B cell (primary cell): ENCODE measurements around the gene ARHGAP30. TPM values are rescaled to one million over a fixed set of nuclear protein-coding genes. Genes with fewer than 3 reads are reported as not detected.

ENCODE experiments used
- ATAC-seq: fragments of 200-7000 bp; cut with Tn5 transposase; one replicate; pipeline ENCODE4 v1.10.0; 2021; ENCODE audit warnings: low read depth, mild to moderate bottlenecking, moderate number of reproducible peaks, moderate library complexity
- CTCF ChIA-PET: fragments of 350-600 bp; sonication (Branson Sonifier 250); formaldehyde crosslinking; loops from one replicate; lab custom pipeline; 2021; ENCODE audit warnings: antibody characterized with exemption, inconsistent platforms; lab: Charles Lee
- POLR2A ChIA-PET: fragments of 350-600 bp; sonication (Branson Sonifier 250); formaldehyde crosslinking; loops from one replicate; lab custom pipeline; 2021; ENCODE audit warnings: antibody characterized with exemption; lab: Charles Lee
- DNase-seq: peaks from one replicate; pipeline ENCODE4 v3.0.0; 2013
- H2AFZ ChIP-seq: 2 replicates; pipeline ENCODE4 v1.6.1; 2012; ENCODE audit warnings: mild to moderate bottlenecking, low read depth, low read length; ENCODE audit not compliant: insufficient read depth, poor library complexity, severe bottlenecking
- H3K27ac ChIP-seq, 2 donors: 1 replicate in 1 of 2; 2 replicates in 1 of 2; pipeline ENCODE4 v1.5.1; 2012 to 2013; ENCODE audit warnings: low read length in 2 of 2, mild to moderate bottlenecking in 2 of 2, moderate library complexity in 1 of 2
- H3K27me3 ChIP-seq, 4 experiments: fragments of 200-600 bp in 1 of 4; sonication (generic) in 1 of 4; replicated peaks in 1 of 4; 1 replicate in 2 of 4; 2 replicates in 2 of 4; pipeline versions ENCODE4 v1.6.1 to v1.7.0; 2013 to 2016; ENCODE audit warnings: low read length in 3 of 4, mild to moderate bottlenecking in 2 of 4, mixed read lengths in 1 of 4, moderate library complexity in 1 of 4; ENCODE audit not compliant: insufficient read depth in 4 of 4, control insufficient read depth in 3 of 4; ENCODE audit errors: control extremely low read depth in 1 of 4
- H3K36me3 ChIP-seq, 2 experiments: replicated peaks in 1 of 2; 1 replicate in 1 of 2; 2 replicates in 1 of 2; pipeline versions ENCODE4 v1.6.1 to v1.7.1; 2013; ENCODE audit warnings: low read length in 1 of 2; ENCODE audit not compliant: insufficient read depth in 2 of 2, control insufficient read depth in 1 of 2; ENCODE audit errors: control extremely low read depth in 1 of 2, extremely low read depth in 1 of 2
- H3K4me1 ChIP-seq, 2 donors: fragments of 200-600 bp in 1 of 2; sonication (generic) in 1 of 2; 1 replicate in 1 of 2; 2 replicates in 1 of 2; pipeline versions ENCODE4 v1.5.1 to v1.6.1; 2013 to 2017; ENCODE audit warnings: low read length in 2 of 2; ENCODE audit not compliant: control insufficient read depth in 2 of 2, insufficient read depth in 2 of 2
- H3K4me2 ChIP-seq: replicated peaks from 2 replicates; pipeline ENCODE3; 2012; ENCODE audit warnings: mild to moderate bottlenecking, low read depth, low read length; ENCODE audit not compliant: poor library complexity, severe bottlenecking
- H3K4me3 ChIP-seq, 5 experiments: fragments of 200-600 bp in 1 of 5; sonication (generic) in 1 of 5; 1 replicate in 3 of 5; 2 replicates in 2 of 5; pipeline versions ENCODE4 v1.5.1 to v1.7.0; 2011 to 2016; ENCODE audit warnings: low read length in 4 of 5, mild to moderate bottlenecking in 4 of 5, low read depth in 2 of 5, control low read depth in 1 of 5, moderate library complexity in 1 of 5; ENCODE audit not compliant: insufficient read depth in 1 of 5; ENCODE audit errors: control extremely low read depth in 1 of 5, extremely low read depth in 1 of 5
- H3K79me2 ChIP-seq: fragments of 200-600 bp; sonication (generic); one replicate; pipeline ENCODE4 v1.6.0; 2016; ENCODE audit warnings: low read length; ENCODE audit not compliant: control insufficient read depth, insufficient read depth
- H3K9ac ChIP-seq: fragments of 200-600 bp; sonication (generic); 2 replicates; pipeline ENCODE4 v1.6.1; 2017; ENCODE audit warnings: mild to moderate bottlenecking, low read length, moderate library complexity
- H3K9me3 ChIP-seq, 3 donors: one replicate each; pipeline versions ENCODE4 v1.6.1 to v1.7.1; 2013; ENCODE audit warnings: low read length in 2 of 3; ENCODE audit not compliant: control insufficient read depth in 2 of 3, insufficient read depth in 1 of 3; ENCODE audit errors: control extremely low read depth in 1 of 3
- H4K20me1 ChIP-seq: 2 replicates; pipeline ENCODE4 v1.6.0; 2012; ENCODE audit warnings: mild to moderate bottlenecking, low read length; ENCODE audit not compliant: insufficient read depth, control insufficient read depth, poor library complexity, severe bottlenecking
- H3K27ac Mint-ChIP-seq: one replicate; pipeline ENCODE4 v1.8.0; 2021; ENCODE audit warnings: mixed read lengths
- H3K27me3 Mint-ChIP-seq: one replicate; pipeline ENCODE4 v1.8.0; 2021; ENCODE audit warnings: mixed read lengths
- H3K4me1 Mint-ChIP-seq: one replicate; pipeline ENCODE4 v1.8.0; 2021; ENCODE audit warnings: mixed read lengths
- H3K4me3 Mint-ChIP-seq: one replicate; pipeline ENCODE4 v1.8.0; 2021; ENCODE audit warnings: mixed read lengths
- H3K9me3 Mint-ChIP-seq: one replicate; pipeline ENCODE4 v1.8.0; 2022; ENCODE audit warnings: mixed read lengths; ENCODE audit not compliant: insufficient read depth
- CTCF ChIP-seq: fragments of 200-600 bp; IDR thresholded peaks from one replicate; pipeline ENCODE4 v1.8.0; 2022; ENCODE audit warnings: antibody characterized with exemption, mild to moderate bottlenecking
- EZH2 ChIP-seq: IDR thresholded peaks from 2 replicates; pipeline ENCODE4 v1.6.1; 2012; ENCODE audit warnings: borderline replicate concordance, low read depth, mild to moderate bottlenecking, moderate library complexity, low read length; ENCODE audit not compliant: insufficient read depth, poor library complexity, severe bottlenecking
- WGBS: methylation state at CpG from one replicate; pipeline ENCODE4 v1.1.5; 2013; ENCODE audit warnings: missing lambda C conversion rate; ENCODE audit not compliant: insufficient coverage; 5-methylcytosine and 5-hydroxymethylcytosine counted together
- intact Hi-C: fragments of 100-400 bp; cut with micrococcal nuclease; formaldehyde crosslinking; loops from one replicate; pipeline ENCODE4 v1.10.0; 2022
- polyA plus RNA-seq: library from polyadenylated mRNA; depleted of rRNA; stranded (reverse); fragments of >200 nt; gene quantifications from 2 replicates; pipeline ENCODE4 v1.2.3, GENCODE V29; 2012
- total RNA-seq, 2 donors: library from RNA; stranded (reverse); fragments of 120-200 nt in 1 of 2; gene quantifications; 1 replicate in 1 of 2; 2 replicates in 1 of 2; pipeline versions ENCODE4 v1.2.3 to v1.2.4, GENCODE V29; 2013 to 2022

ARHGAP30 gene
- total and polyA plus RNA-seq, 2 donors (not counting 1 experiment from before 2014, with no cell fraction given), result 122 to 146 TPM

- no peak overlapping the region for H2AFZ ChIP-seq
- no peak overlapping the region for H3K4me3 ChIP-seq
- ATAC-seq, result no peak
- peaks cover 3 to 82% of the 10 kb centered on the region in 2 experiments for H3K36me3 ChIP-seq
- CTCF ChIA-PET, result interaction anchor here (0.6 to 1.3 kb wide), 5 partner anchors 17 to 78 kb away, joined by 3 to 4 read pairs (median 3); partner anchors contain the start of genes ARHGAP30 and KLHDC9
- no peak overlapping the region for H3K9ac ChIP-seq
- H3K9me3 ChIP-seq, result no peaks in the 10 kb centered on the region
- H3K79me2 ChIP-seq, result peaks cover 46% of the 10 kb centered on the region
- POLR2A ChIA-PET, result interaction anchor here (2.0 kb wide), 1 partner anchor 18 kb away, joined by 5 read pairs; no protein-coding TSS in a partner anchor
- H3K27me3 ChIP-seq, result no peaks in the 10 kb centered on the region
- H3K27me3 Mint-ChIP-seq, result no peaks in the 10 kb centered on the region
- peaks cover 21 to 31% of the 10 kb centered on the region in 2 donors for H3K4me1 ChIP-seq
- DNase-seq, result no peak
- TF ChIP-seq CTCF (no peak), EZH2 (no peak)
- no peaks in the 10 kb centered on the region for H3K9me3 Mint-ChIP-seq
- H3K27ac Mint-ChIP-seq, result no peak overlapping the region
- H3K4me3 Mint-ChIP-seq, result no peak overlapping the region
- WGBS, result 100% methylated on average over 10 of the region's 10 CpGs
- H3K4me1 Mint-ChIP-seq, result peaks cover 31% of the 10 kb centered on the region
- peaks cover 37% of the 10 kb centered on the region for H4K20me1 ChIP-seq
- H3K4me2 ChIP-seq, result no peak overlapping the region
- peak overlapping the region in 1 of 2 donors; percentile 30 for H3K27ac ChIP-seq
- intact Hi-C loops, result no loop called here
These were observed 18.5 kb downstream of the ARHGAP30 start for GRCh38 chr1:161051219-161051618.

- H3K4me3 ChIP-seq, result no peak overlapping the region
- DNase-seq (peak; percentile 18), ATAC-seq (no peak)
- H3K36me3 ChIP-seq, result peaks cover 3 to 67% of the 10 kb centered on the region in 2 experiments
- H3K4me1 Mint-ChIP-seq, result peaks cover 42% of the 10 kb centered on the region
- H3K4me1 ChIP-seq, result peaks cover 25 to 39% of the 10 kb centered on the region in 2 donors
- peak overlapping the region; percentile 100 for H3K27ac Mint-ChIP-seq
- H3K4me2 ChIP-seq, result no peak overlapping the region
- peaks cover 44% of the 10 kb centered on the region for H3K79me2 ChIP-seq
- H4K20me1 ChIP-seq, result peaks cover 20% of the 10 kb centered on the region
- 98% methylated on average over 5 of the region's 5 CpGs for WGBS
- POLR2A ChIA-PET, result interaction anchor here (0.6 kb wide), 1 partner anchor 46 kb away, joined by 7 read pairs; no protein-coding TSS in a partner anchor
- no peak overlapping the region for H2AFZ ChIP-seq
- intact Hi-C loops, result loop anchor here (10.0 kb wide), 3 partner anchors 54 to 1124 kb away; partner anchors contain the start of genes COPA, NCSTN and TAGLN2
- TF ChIP-seq EZH2 (no peak), CTCF (no peak)
- peak overlapping the region; percentile 25 to 99 for H3K27ac ChIP-seq
- H3K27me3 Mint-ChIP-seq, result no peaks in the 10 kb centered on the region
- peak overlapping the region; percentile 52 for H3K4me3 Mint-ChIP-seq
- H3K9me3 Mint-ChIP-seq, result no peaks in the 10 kb centered on the region
- no peak overlapping the region for H3K9ac ChIP-seq
- no peaks in the 10 kb centered on the region for H3K27me3 ChIP-seq
- CTCF ChIA-PET, result interaction anchor here (0.5 to 10.4 kb wide), 2 partner anchors 12 to 21 kb away, joined by 4 to 127 read pairs; partner anchors contain the start of gene ARHGAP30
- H3K9me3 ChIP-seq, result no peaks in the 10 kb centered on the region
These were observed 20.6 kb downstream of the ARHGAP30 start for GRCh38 chr1:161048949-161049722.
